Lower leg skin (tissue), 3 donors: ENCODE measurements around the gene AKT2.

ENCODE experiments used
- CTCF ChIP-seq, 3 donors: fragments of 450-650 bp; IDR thresholded peaks; one replicate each; pipeline ENCODE4 v1.5.1; 2016; ENCODE audit warnings: antibody characterized with exemption in 3 of 3, mild to moderate bottlenecking in 3 of 3, moderate library complexity in 2 of 3
- POLR2A ChIP-seq, 2 donors: fragments of 450-650 bp; IDR thresholded peaks; one replicate each; pipeline ENCODE4 v1.6.1; 2016 to 2017; ENCODE audit warnings: antibody characterized with exemption in 2 of 2, mild to moderate bottlenecking in 1 of 2, moderate library complexity in 1 of 2

- TF ChIP-seq CTCF (IDR thresholded peaks at IDR 0.05) = no peak
- no peak for TF ChIP-seq POLR2A (IDR thresholded peaks at IDR 0.05)
Observed at GRCh38 chr19:40253611-40254092, 31.5 kb downstream of the AKT2 start.
